GM12874 (cell line): ENCODE measurements around the gene ARID2.

Source experiments
- TF ChIP-seq, protein P1 (sequence below): IDR thresholded peaks from 2 replicates; pipeline ENCODE4 v1.5.1; 2011; ENCODE audit warnings: low read depth, mild to moderate bottlenecking, control low read depth, low read length, moderate library complexity; ENCODE audit not compliant: insufficient read depth

Gene ARID2

DNA sequence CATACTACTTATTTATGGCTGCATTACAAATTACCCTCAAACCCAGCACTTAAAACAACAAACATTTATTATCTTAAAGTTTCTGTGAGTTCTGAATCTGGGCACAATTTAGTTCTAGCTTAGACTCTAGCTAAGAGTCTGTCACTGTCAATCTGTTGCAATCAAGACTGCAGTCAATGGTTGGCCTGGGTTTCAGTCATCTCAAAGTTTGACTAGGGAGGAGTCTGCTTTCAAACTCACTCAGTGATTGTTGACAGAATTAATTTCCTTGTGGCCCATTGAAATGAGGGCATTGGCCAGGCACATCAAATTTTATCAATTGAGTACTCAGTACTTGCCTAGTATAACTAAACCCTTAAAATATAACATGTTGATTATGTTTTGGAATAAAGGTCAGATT lies 51.6 kb downstream of the ARID2 start:
- TF ChIP-seq, protein P1, sequence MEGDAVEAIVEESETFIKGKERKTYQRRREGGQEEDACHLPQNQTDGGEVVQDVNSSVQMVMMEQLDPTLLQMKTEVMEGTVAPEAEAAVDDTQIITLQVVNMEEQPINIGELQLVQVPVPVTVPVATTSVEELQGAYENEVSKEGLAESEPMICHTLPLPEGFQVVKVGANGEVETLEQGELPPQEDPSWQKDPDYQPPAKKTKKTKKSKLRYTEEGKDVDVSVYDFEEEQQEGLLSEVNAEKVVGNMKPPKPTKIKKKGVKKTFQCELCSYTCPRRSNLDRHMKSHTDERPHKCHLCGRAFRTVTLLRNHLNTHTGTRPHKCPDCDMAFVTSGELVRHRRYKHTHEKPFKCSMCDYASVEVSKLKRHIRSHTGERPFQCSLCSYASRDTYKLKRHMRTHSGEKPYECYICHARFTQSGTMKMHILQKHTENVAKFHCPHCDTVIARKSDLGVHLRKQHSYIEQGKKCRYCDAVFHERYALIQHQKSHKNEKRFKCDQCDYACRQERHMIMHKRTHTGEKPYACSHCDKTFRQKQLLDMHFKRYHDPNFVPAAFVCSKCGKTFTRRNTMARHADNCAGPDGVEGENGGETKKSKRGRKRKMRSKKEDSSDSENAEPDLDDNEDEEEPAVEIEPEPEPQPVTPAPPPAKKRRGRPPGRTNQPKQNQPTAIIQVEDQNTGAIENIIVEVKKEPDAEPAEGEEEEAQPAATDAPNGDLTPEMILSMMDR: no peak

DNA sequence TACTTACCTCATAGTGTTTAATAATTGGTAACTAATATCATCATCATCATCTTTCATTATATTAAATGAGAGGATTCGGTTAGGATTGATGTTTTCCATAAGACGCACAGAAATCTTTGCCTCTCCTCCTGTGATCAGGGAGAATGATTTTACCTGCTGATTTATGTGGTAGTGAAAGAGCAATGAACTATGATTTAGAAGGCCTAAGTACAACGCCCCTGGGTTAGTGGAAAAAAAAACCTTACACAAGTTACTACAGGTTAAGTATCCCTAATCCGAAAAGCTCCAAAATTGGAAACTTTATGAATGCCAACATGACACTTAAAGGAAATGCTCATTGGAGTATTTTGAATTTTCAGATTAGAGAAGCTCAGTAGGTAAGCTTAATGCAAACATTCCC lies 55.8 kb downstream of the ARID2 start:
- TF ChIP-seq, protein P1: no peak

DNA sequence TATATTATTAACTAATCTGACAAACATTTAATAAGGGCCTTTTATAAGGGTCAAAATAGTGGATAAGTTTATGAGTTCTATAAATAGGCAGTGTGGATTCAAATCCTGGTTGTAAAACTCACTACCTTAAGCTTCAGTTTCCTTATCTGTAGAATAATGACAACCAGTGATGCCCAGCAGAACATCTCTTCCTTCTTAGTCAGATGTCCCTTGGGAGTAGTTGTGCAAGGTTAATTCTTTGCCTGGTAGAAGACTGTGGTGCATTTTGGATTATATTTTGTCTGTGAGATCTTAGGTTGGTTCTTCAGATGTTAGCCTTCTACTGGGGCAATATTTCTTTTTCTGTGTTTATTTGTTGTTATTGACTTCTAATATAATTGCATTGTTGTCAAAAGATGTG lies 59.5 kb downstream of the ARID2 start:
- TF ChIP-seq, protein P1: no peak

DNA sequence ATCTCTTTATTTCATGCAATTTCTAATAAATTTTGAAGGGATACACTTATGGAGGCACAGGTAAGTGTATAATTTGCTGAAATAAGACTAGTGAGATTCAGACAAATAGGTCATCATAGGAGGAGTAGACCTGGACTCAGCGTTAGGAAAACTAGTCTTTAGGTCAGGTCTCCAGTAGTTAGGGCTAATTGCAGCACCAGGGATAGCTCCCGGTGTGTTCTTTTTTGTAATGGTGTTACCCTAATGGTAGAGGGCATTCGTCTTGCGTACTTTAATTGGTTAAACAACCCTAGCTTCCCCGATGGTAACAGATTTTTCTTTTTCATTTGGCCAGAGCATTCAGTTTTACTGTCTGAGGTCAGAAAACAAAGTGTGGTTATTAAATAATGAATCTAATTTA lies 64.9 kb downstream of the ARID2 start:
- TF ChIP-seq, protein P1: no peak

DNA sequence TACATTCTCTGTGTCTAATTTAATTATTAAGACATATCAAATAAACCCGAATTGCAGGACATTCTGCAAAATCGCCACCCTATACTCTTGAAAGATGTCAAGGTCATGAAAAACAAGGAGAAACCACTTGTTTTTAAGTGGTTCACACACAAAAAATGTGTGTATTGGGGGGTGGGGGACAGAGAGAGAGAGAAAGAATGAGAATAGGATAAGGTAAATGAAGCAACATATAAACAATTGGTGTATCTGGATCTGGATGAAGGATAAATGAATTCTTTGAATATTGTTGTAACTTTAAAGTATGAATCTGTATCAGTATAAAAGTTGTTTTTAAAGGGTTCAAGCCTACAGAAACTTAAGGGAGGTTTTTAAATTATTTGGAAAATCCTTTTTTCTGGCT lies 72.1 kb downstream of the ARID2 start:
- TF ChIP-seq, protein P1: no peak

DNA sequence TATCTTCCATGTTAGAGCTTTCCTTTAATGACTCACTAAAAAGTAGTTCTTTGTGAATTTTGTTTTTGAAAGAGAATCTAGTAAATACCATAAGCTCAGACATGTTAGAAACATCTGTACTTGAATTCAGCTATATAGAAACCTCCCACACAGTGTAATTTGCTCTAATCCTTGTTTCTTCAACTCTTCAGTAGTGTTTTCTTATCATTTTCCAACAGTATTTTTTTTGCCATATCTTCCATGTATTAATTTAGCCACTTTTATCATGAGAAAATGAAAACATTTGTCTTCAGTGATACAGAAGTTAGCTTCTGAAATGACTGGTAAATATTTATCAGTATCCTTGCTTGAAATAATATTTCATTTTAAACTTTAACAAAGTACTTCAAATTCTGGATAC lies 73.6 kb downstream of the ARID2 start:
- TF ChIP-seq, protein P1: no peak

DNA sequence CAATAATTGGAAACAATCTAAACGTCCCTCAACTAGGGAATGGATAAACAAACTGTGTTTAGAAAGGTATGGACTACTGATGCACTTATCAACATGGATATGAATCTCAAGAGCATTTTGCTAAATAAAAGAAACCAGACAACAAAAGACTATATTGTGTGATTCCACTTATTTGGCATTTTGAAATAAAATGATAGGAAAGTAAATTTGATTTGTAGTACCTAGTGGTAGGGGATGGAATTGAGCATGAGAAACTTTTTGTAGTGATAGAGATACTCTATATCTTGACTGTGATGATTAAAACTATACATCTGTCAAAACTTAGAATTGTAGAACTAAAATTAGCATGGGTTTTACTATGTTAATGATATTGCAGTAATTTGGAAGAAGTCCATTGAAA lies 87.1 kb downstream of the ARID2 start:
- TF ChIP-seq, protein P1: no peak

DNA sequence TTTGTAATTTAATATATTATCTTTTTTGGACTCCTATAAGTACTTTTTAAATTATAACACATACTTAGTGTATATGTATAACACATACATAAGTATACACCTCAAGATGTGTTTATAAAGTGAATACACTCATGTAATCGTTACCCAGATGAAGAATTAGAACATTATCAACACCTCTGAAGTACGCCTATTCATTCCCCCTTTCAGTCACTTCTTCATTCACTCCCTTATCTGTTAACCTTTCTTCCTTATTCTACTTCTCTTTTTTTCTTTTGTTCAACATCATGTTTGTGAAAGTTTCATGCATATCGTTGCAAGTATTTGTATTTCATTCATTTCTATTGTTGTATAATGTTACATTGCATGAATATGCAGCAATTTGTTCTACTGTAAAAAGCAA lies 98.5 kb downstream of the ARID2 start:
- TF ChIP-seq, protein P1: no peak
